OCI-LY7 (cell line): ENCODE measurements around the gene RAB11B. TPM values are rescaled to one million over a fixed set of nuclear protein-coding genes. Genes with fewer than 3 reads are reported as not detected.
A peak's percentile ranks its signal among the peaks of the same experiment; 100 is the strongest.

ENCODE experiments used
- BruUV-seq: library from RNA; stranded (reverse); fragments of 400-500 nt; replicated peaks from 2 replicates; lab custom pipeline; 2021; lab: Mats Ljungman, UMichigan
- CTCF ChIA-PET: fragments of 300-600 bp; sonication (Branson Sonifier 250); formaldehyde crosslinking; loops from one replicate; lab custom pipeline; 2022; ENCODE audit warnings: antibody characterized with exemption; ENCODE audit not compliant: unreplicated experiment; lab: Charles Lee
- POLR2A ChIA-PET: fragments of 300-600 bp; sonication (Branson Sonifier 250); formaldehyde crosslinking; loops from one replicate; lab custom pipeline; 2022; ENCODE audit warnings: antibody characterized with exemption; lab: Charles Lee
- DNase-seq: peaks from one replicate; pipeline ENCODE4 v3.0.0-alpha.2; 2015; ENCODE audit warnings: low spot score
- H2AFZ ChIP-seq: fragments of 200-600 bp; sonication (generic), shearing (Covaris generic); 2 replicates; pipeline ENCODE4 v1.6.1; 2014; ENCODE audit warnings: mild to moderate bottlenecking, antibody characterized with exemption, low read length, moderate library complexity
- H3K27ac ChIP-seq: fragments of 200-600 bp; sonication (generic); 2 replicates; pipeline ENCODE4 v1.5.1; 2014; ENCODE audit warnings: mixed run types, low read depth, mild to moderate bottlenecking, moderate library complexity, low read length, inconsistent platforms; ENCODE audit not compliant: poor library complexity, severe bottlenecking
- H3K36me3 ChIP-seq: fragments of 200-600 bp; sonication (generic); 2 replicates; pipeline ENCODE4 v1.6.1; 2014; ENCODE audit warnings: mild to moderate bottlenecking, antibody characterized with exemption, low read length, moderate library complexity, mixed read lengths; ENCODE audit not compliant: insufficient read depth
- H3K4me1 ChIP-seq: fragments of 200-600 bp; sonication (generic); 2 replicates; pipeline ENCODE4 v1.5.1; 2014; ENCODE audit warnings: mild to moderate bottlenecking, low read length; ENCODE audit not compliant: insufficient read depth, poor library complexity, severe bottlenecking
- H3K4me2 ChIP-seq: fragments of 200-600 bp; sonication (generic); 2 replicates; pipeline ENCODE4 v1.6.1; 2014; ENCODE audit warnings: mild to moderate bottlenecking, low read length
- H3K4me3 ChIP-seq: fragments of 200-600 bp; sonication (generic); 2 replicates; pipeline ENCODE4 v1.5.1; 2014; ENCODE audit warnings: mild to moderate bottlenecking, low read depth, low read length; ENCODE audit not compliant: poor library complexity, severe bottlenecking
- H3K79me2 ChIP-seq: fragments of 200-600 bp; sonication (generic); 2 replicates; pipeline ENCODE4 v1.6.1; 2016; ENCODE audit warnings: low read depth, mild to moderate bottlenecking, low read length, moderate library complexity, mixed read lengths; ENCODE audit not compliant: insufficient read depth
- H3K9me2 ChIP-seq: fragments of 200-600 bp; sonication (generic); 2 replicates; pipeline ENCODE4 v1.6.1; 2016; ENCODE audit warnings: mild to moderate bottlenecking, low read length, mixed read lengths; ENCODE audit not compliant: insufficient read depth
- H3K9me3 ChIP-seq: fragments of 200-600 bp; sonication (generic); 2 replicates; pipeline ENCODE4 v1.6.1; 2014; ENCODE audit warnings: mild to moderate bottlenecking, mixed run types, low read length, mixed read lengths
- H4K20me1 ChIP-seq: fragments of 200-600 bp; sonication (generic); 2 replicates; pipeline ENCODE4 v1.6.1; 2014; ENCODE audit warnings: mild to moderate bottlenecking, antibody characterized with exemption, low read length, moderate library complexity, mixed read lengths; ENCODE audit not compliant: insufficient read depth
- EZH2phosphoT487 ChIP-seq: fragments of 200-600 bp; sonication (generic); IDR thresholded peaks from 2 replicates; pipeline ENCODE4 v1.6.1; 2018; ENCODE audit warnings: low read depth, borderline replicate concordance, mild to moderate bottlenecking, mixed run types, antibody characterized with exemption, low read length, moderate library complexity, mixed read lengths
- intact Hi-C: fragments of 100-400 bp; cut with micrococcal nuclease; formaldehyde crosslinking; loops from one replicate; pipeline ENCODE4 v1.10.0; 2022; ENCODE audit not compliant: unreplicated experiment
- microRNA-seq: library from miRNA; unstranded; fragments of <30 nt; microRNA quantifications from one replicate; pipeline ENCODE4 v1.2.0, GENCODE V29; 2022; ENCODE audit warnings: borderline replicate concordance
- small RNA-seq: library from RNA; depleted of rRNA; stranded (forward); fragments of <200 nt; gene quantifications from one replicate; pipeline ENCODE3, GENCODE V24; 2014
- total RNA-seq, 2 experiments: library from RNA; depleted of rRNA in 1 of 2; stranded (reverse); fragments of >200 nt in 1 of 2; shearing (Covaris generic) in 1 of 2; gene quantifications; 2 replicates each; pipeline ENCODE4 v1.2.3, GENCODE V29; 2014 to 2022
- TF ChIP-seq, protein P1 (sequence below): fragments of 200-600 bp; sonication (generic); conservative IDR thresholded peaks from 2 replicates; pipeline ENCODE4 v1.5.1; 2014; ENCODE audit warnings: mild to moderate bottlenecking, antibody characterized with exemption, low read length, moderate library complexity, mixed read lengths

The RAB11B gene
- total RNA-seq, 2 experiments from 2014 or later = 24.5 to 84.9 TPM

DNA sequence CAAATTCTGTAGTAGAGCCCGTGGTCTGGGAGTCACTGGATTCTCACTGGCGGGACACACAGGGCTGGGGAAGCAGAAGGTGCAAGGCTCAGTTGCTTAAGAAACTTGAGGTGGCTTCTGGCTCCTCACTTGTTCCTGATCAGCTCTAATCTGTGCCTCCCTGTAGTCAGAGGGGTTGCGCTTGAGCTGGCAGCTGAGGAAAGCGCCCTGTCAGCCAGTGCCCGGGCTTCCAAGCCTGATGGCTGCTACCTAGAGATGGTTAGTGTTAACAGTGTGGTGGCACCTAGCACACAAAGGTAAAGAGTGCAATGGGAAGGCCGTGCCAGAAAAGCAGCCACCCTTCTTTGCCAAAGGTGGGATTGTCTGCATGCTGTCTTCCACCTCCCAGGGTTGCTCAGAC lies 63.5 kb downstream of the RAB11B start:
- peaks cover 60% of the 10 kb centered on the region for H3K4me1 ChIP-seq
- H3K9me3 ChIP-seq = no peaks in the 10 kb centered on the region
- H3K9me2 ChIP-seq = no peaks in the 10 kb centered on the region
- H3K36me3 ChIP-seq = peaks cover 93% of the 10 kb centered on the region
- no peak overlapping the region for H3K4me3 ChIP-seq
- no peak overlapping the region for H3K27ac ChIP-seq
- TF ChIP-seq, protein P1, sequence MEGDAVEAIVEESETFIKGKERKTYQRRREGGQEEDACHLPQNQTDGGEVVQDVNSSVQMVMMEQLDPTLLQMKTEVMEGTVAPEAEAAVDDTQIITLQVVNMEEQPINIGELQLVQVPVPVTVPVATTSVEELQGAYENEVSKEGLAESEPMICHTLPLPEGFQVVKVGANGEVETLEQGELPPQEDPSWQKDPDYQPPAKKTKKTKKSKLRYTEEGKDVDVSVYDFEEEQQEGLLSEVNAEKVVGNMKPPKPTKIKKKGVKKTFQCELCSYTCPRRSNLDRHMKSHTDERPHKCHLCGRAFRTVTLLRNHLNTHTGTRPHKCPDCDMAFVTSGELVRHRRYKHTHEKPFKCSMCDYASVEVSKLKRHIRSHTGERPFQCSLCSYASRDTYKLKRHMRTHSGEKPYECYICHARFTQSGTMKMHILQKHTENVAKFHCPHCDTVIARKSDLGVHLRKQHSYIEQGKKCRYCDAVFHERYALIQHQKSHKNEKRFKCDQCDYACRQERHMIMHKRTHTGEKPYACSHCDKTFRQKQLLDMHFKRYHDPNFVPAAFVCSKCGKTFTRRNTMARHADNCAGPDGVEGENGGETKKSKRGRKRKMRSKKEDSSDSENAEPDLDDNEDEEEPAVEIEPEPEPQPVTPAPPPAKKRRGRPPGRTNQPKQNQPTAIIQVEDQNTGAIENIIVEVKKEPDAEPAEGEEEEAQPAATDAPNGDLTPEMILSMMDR = no peak
- no peak for TF ChIP-seq EZH2phosphoT487
- intact Hi-C loops = no loop called here
- peaks cover 100% of the 10 kb centered on the region for H3K79me2 ChIP-seq
- CTCF ChIA-PET = interaction anchor here (1.1 kb wide), 1 partner anchor 21 kb away, joined by 3 read pairs; no protein-coding TSS in a partner anchor
- DNase-seq = no peak
- BruUV-seq = no TSS peak
- no peak overlapping the region for H2AFZ ChIP-seq
- peaks cover 84% of the 10 kb centered on the region for H4K20me1 ChIP-seq
- POLR2A ChIA-PET = interaction anchor here (1.7 kb wide), 1 partner anchor 9 kb away, joined by 6 read pairs; the partner anchor contains the start of gene HNRNPM
- 0 out of 2 replicates have a peak overlapping the region, but pooled peaks have one; percentile 11 for H3K4me2 ChIP-seq

Small RNA genes lying within 50 kb of the gene (microRNA-seq; reads per million reads assigned to microRNA genes)
- 20.4 reads per million, percentile 28 among the genes with 10 or more reads in this experiment for gene MIR4999

Small RNA genes lying within 50 kb of the gene (small RNA-seq; reads per million reads assigned to genes)
- gene MIR4999 = not detected

Other genes starting within 250 kb of the RAB11B start
- not detected in 2 replicates for gene FBN3, start 240.8 kb upstream of the RAB11B start, total RNA-seq (2014; rRNA removed; shearing (Covaris generic))
- not detected in 2 replicates for gene FBN3, start 240.8 kb upstream of the RAB11B start, total RNA-seq (2022)
- gene CERS4, start 181.0 kb upstream of the RAB11B start, total RNA-seq (2014; rRNA removed; shearing (Covaris generic)) = 54.9 and 61.8 TPM in 2 replicates
- gene CERS4, start 181.0 kb upstream of the RAB11B start, total RNA-seq (2022) = 36.8 and 37.7 TPM in 2 replicates
- 39.0 and 49.2 TPM in 2 replicates for gene CD320, start 82.0 kb upstream of the RAB11B start, total RNA-seq (2014; rRNA removed; shearing (Covaris generic))
- gene CD320, start 82.0 kb upstream of the RAB11B start, total RNA-seq (2022) = 35.9 and 39.1 TPM in 2 replicates
- 59.2 and 93.0 TPM in 2 replicates for gene NDUFA7, start 69.0 kb upstream of the RAB11B start, total RNA-seq (2014; rRNA removed; shearing (Covaris generic))
- 103 and 106 TPM in 2 replicates for gene NDUFA7, start 69.0 kb upstream of the RAB11B start, total RNA-seq (2022)
- gene RPS28, start 68.9 kb upstream of the RAB11B start, total RNA-seq (2014; rRNA removed; shearing (Covaris generic)) = 1,636 and 2,574 TPM in 2 replicates
- gene RPS28, start 68.9 kb upstream of the RAB11B start, total RNA-seq (2022) = 2,187 and 2,253 TPM in 2 replicates
- gene KANK3, start 47.1 kb upstream of the RAB11B start, total RNA-seq (2014; rRNA removed; shearing (Covaris generic)) = 0.22 TPM in 1 of 2 replicates, not detected in the other
- gene KANK3, start 47.1 kb upstream of the RAB11B start, total RNA-seq (2022) = 0.11 and 0.57 TPM in 2 replicates
- not detected in 2 replicates for gene ANGPTL4, start 26.2 kb upstream of the RAB11B start, total RNA-seq (2014; rRNA removed; shearing (Covaris generic))
- not detected in 2 replicates for gene ANGPTL4, start 26.2 kb upstream of the RAB11B start, total RNA-seq (2022)
- gene MARCHF2, start 22.9 kb downstream of the RAB11B start, total RNA-seq (2014; rRNA removed; shearing (Covaris generic)) = 8.1 and 14.1 TPM in 2 replicates
- gene MARCHF2, start 22.9 kb downstream of the RAB11B start, total RNA-seq (2022) = 12.1 and 12.4 TPM in 2 replicates
- gene HNRNPM, start 54.6 kb downstream of the RAB11B start, total RNA-seq (2014; rRNA removed; shearing (Covaris generic)) = 90.0 and 111 TPM in 2 replicates
- 264 and 280 TPM in 2 replicates for gene HNRNPM, start 54.6 kb downstream of the RAB11B start, total RNA-seq (2022)
- 0.08 and 0.28 TPM in 2 replicates for gene PRAM1, start 112.3 kb downstream of the RAB11B start, total RNA-seq (2014; rRNA removed; shearing (Covaris generic))
- 3.1 TPM in 2 replicates for gene PRAM1, start 112.3 kb downstream of the RAB11B start, total RNA-seq (2022)
- gene ZNF414, start 123.8 kb downstream of the RAB11B start, total RNA-seq (2014; rRNA removed; shearing (Covaris generic)) = 3.1 and 8.7 TPM in 2 replicates
- 39.0 and 47.5 TPM in 2 replicates for gene ZNF414, start 123.8 kb downstream of the RAB11B start, total RNA-seq (2022)
- 5.1 and 8.8 TPM in 2 replicates for gene MYO1F, start 187.1 kb downstream of the RAB11B start, total RNA-seq (2014; rRNA removed; shearing (Covaris generic))
- 14.9 and 18.4 TPM in 2 replicates for gene MYO1F, start 187.1 kb downstream of the RAB11B start, total RNA-seq (2022)
- not detected in 2 replicates for gene ADAMTS10, start 220.4 kb downstream of the RAB11B start, total RNA-seq (2014; rRNA removed; shearing (Covaris generic))
- gene ADAMTS10, start 220.4 kb downstream of the RAB11B start, total RNA-seq (2022) = not detected in 2 replicates
- gene NFILZ, start 240.3 kb downstream of the RAB11B start, total RNA-seq (2014; rRNA removed; shearing (Covaris generic)) = not detected in 2 replicates
- not detected in 2 replicates for gene NFILZ, start 240.3 kb downstream of the RAB11B start, total RNA-seq (2022)